ENCODE measurements around the gene TBC1D3K. TPM values are rescaled to one million over a fixed set of nuclear protein-coding genes. Genes with fewer than 3 reads are reported as not detected.

The TBC1D3K gene
- polyA plus RNA-seq = not detected in 2 replicates

GRCh38 chr17:37924115-37924514 lies at the start of gene TBC1D3K:
TBC1D3K (plus strand) TSS chr17:37924415; CDS start chr17:37926000, 1,585 bp downstream.

Other genes starting within 250 kb of the TBC1D3K start
- not detected in 2 replicates for gene HNF1B, start 179.4 kb upstream of the TBC1D3K start, polyA plus RNA-seq
- not detected in 2 replicates for gene TBC1D3L, start 64.6 kb downstream of the TBC1D3K start, polyA plus RNA-seq
- 1.4 and 2.5 TPM in 2 replicates for gene TBC1D3D, start 79.6 kb downstream of the TBC1D3K start, polyA plus RNA-seq
- gene TBC1D3C, start 144.2 kb downstream of the TBC1D3K start, polyA plus RNA-seq = not detected in 2 replicates
- not detected in 2 replicates for gene TBC1D3E, start 203.5 kb downstream of the TBC1D3K start, polyA plus RNA-seq

Measured in Purkinje cell (primary cell).